GF-D8 (cell line): Measurements from ENCODE around the gene TGM6.

Source experiments
- DNase-seq: peaks from one replicate; lab custom pipeline; 2025; lab: John Stamatoyannopoulos, UW

The TGM6 gene

GRCh38 chr20:2364044-2364443 lies 16.7 kb upstream of the TGM6 start:
- no peak for DNase-seq

- DNase-seq: no peak
Observed at GRCh38 chr20:2365091-2365490, 15.6 kb upstream of the TGM6 start.

GRCh38 chr20:2365666-2366065 lies 15.0 kb upstream of the TGM6 start:
- no peak for DNase-seq

DNA sequence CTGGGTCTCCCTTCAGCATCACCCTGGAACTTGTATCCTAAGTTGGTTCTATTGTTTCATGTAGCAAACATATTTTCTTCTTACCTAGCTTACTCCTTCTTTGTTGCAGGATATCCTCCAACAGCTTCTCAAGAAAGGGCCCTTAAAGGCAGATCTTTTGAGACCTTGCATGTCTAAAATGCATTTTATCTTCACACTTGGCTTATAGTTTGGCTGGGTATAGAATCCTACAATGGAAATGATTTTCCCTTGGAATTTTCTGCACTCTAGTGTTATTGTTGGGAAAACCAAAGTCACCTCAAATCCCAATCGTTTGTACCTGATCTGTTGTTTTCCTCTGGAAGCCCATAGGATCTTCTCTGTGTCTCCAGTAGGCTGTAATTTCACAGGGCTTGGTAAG lies 12.1 kb upstream of the TGM6 start:
- no peak for DNase-seq

GRCh38 chr20:2373098-2373497 lies 7.6 kb upstream of the TGM6 start:
- no peak for DNase-seq

- no peak for DNase-seq
Observed at GRCh38 chr20:2374346-2375125, 6.2 kb upstream of the TGM6 start.

- DNase-seq: no peak
Observed at GRCh38 chr20:2378893-2379292, 1.8 kb upstream of the TGM6 start.

DNA sequence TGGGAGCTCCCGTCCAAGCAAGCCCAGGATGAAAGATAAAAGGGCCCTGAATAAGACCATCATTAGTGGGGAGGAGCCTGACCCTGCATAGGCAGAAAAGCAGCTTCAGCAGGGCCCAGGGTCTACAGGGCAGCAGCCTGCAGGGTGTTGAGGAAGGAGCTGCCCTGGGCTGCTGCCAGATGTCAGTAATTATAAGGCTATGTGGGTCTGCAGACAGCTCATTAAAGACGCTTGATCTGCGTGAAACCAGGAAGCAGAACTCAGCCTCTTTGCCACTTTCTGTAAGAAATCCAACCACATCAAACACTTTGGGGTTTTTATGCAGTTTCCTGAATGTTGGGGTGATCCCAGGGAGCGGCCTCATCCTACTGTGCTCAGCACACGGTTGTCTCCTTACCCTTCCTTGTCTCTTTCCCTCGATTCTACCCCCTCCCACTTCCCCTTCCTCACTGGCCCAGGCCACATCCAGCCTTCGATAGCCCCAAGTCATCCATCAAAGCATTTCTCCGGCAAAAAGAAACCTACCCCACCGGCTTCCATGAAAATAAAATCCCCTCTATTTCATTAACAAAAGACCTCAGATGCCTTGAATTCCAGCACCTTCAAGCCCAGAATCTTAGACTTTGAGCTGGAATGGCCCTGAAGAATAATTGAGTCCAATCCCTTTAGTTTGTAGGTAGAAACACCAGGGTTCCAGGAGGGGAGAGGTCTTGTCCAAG lies 1.0 kb upstream of the TGM6 start:
- DNase-seq: no peak

DNA sequence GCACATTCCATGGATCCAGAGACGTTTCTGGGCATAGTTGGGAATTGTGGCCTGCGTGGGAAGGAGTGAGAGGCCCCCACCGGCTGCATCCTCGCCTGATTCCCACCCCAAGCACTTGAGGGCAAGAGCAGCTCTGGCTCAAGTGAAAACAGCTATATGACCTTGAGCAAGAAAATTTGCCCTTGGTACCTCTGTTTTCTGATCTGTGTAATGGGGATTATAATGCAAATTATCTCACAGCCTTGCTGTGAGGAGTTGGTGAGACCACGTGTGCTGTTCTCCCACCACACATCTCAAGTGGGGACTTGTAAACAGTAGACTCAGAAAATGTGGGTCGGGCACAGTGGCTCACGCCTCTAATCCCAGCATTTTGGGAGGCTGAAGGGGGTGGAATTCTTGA lies 602 bp downstream of the TGM6 start:
- no peak for DNase-seq

GRCh38 chr20:2382833-2383232 lies 2.1 kb downstream of the TGM6 start:
- no peak for DNase-seq

DNA sequence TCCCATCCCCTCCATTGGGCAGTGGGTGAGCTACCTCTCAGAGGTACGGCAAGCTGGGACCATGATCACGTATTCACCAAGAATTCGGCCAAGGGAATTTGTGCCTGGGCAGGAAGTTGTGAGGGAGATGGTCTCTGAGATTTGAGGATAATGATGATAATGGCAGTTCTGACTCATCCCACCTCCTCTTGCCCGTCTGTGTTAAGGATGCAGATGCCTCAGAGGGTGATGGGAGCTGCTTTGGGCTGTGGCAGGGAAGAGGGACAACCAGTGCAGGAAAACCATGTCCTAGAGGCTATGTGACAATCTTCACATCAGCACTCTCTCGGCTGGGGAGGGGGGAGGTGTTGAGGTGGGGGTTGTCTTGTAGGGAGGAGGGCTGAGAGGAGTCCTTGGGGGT lies 4.3 kb downstream of the TGM6 start:
- DNase-seq: no peak

DNA sequence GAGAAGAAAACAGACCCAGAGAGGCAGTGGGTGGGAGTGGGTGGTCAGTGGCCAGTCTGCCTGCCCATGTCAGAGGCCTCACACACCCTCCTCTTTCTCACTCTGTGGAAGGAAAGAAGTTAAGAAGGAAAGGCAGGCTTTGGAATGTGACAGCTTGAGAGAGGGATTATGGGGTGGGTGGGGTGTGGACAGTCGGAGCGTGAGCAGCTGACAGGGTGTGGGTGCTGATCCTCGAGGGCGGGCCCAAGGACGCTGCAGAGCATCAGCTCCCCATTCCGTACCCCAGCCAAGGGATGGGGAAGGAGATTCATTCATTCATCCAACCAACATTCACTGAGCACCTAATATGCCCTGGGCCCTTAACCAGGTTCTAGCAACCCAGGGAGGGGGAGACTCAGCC lies 4.8 kb downstream of the TGM6 start:
- DNase-seq: no peak

- no peak for DNase-seq
Observed at GRCh38 chr20:2386516-2387179, 5.9 kb downstream of the TGM6 start.

- no peak for DNase-seq
Observed at GRCh38 chr20:2387180-2387577, 6.5 kb downstream of the TGM6 start.

- no peak for DNase-seq
Observed at GRCh38 chr20:2387580-2387979, 6.9 kb downstream of the TGM6 start.

GRCh38 chr20:2390951-2391675 lies 10.4 kb downstream of the TGM6 start:
- DNase-seq: no peak

DNA sequence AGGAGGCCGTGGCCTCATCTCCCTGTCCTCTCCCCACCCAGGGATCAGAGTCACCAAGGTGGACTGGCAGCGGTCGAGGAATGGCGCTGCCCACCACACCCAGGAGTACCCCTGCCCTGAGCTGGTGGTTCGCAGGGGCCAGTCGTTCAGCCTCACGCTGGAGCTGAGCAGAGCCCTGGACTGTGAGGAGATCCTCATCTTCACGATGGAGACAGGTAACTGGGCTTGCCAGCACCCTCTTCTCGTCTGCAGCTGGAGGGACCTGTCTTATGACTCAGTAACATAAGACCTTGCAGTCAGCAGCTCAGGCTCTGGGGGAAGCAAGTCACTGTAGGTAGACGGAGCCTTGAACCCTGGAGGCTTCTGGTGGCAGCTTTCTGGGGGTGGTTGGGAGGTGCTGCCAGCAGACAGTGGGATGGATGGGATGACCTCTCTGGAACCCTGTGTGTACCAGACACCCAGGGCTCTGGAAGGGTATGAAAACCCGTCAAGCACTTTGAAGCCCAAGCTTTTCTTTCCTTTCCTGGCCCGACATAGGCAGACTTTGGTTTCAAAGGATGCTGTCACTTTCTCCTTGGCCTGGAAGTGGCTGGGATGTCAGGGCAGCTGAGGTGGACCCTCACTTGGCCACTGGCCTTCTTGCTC lies 13.8 kb downstream of the TGM6 start:
- no peak for DNase-seq

DNA sequence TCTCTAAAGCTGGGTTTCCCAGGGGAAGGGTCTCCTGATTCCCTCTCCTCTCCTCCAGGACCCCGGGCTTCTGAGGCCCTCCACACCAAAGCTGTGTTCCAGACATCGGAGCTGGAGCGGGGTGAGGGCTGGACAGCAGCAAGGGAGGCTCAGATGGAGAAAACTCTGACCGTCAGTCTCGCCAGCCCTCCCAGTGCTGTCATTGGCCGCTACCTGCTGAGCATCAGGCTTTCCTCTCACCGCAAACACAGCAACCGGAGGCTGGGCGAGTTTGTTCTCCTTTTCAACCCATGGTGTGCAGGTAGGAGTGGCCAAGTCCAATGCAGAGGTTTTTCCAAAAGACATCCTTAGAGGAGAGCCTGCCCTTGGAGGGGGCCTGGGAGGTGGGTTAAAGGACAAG lies 14.4 kb downstream of the TGM6 start:
- DNase-seq: no peak

- DNase-seq: no peak
Observed at GRCh38 chr20:2396241-2396814, 15.6 kb downstream of the TGM6 start.

DNA sequence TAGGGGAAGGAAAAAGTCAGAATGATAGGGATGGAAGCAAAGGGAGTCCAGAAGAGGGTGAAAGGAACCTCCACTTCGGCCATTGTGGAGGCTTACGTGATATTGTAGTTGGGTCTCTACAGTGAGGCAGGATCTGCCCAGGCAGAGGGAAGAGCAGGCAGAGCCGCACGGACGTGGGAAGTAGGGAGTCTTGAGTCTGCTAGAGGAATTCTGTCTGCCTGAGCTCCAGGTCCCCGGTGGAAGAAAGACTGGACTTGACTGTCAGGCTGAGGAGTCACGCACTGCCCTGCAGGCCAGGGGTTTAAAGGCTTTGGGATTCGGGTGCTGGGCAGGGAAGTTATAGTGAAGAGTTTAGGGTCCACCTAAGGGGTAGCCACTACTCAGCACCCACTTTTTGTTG lies 16.4 kb downstream of the TGM6 start:
- DNase-seq: no peak

DNA sequence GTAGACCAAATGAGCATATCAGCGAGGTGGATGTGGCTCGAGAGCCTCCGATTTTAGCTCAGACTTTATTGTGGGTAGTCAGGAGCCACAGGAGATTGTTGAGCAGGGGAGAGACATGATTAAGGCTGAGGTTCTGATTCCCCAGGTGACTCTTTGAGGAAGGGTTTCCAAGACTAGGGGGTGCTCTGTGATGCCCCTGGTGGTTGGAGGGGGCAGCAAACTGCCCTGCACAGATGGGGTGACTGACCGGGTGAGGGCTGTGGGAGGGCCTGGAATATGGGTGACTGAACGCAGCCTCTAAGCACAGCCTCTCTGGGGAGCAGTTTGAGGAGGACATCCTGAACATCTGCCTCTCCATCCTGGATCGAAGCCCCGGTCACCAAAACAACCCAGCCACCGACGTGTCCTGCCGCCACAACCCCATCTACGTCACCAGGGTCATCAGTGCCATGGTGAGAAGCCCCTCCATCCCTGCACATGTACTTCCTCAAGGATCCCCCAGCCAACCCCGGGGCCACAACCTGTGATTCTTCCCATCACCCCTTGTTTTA lies 17.0 kb downstream of the TGM6 start:
- no peak for DNase-seq
